Stimulated activated memory B cell treated with anti-CD40 and anti-IgM and Interleukin-4, amounts not matched to agents 10 μg/mL and 1 μg/mL and 100 μg/mL, for 72 hours (primary cell): Measurements from ENCODE around the gene MRPS18A.

Experiments used
- ATAC-seq: fragments of 150-1000 bp; cut with Tn5 transposase; 2 replicates; pipeline ENCODE4 v1.10.0; 2021
- H3K27ac Mint-ChIP-seq: one replicate; pipeline ENCODE4 v1.8.0; 2022; ENCODE audit warnings: mild to moderate bottlenecking, mixed read lengths
- H3K27me3 Mint-ChIP-seq: one replicate; pipeline ENCODE4 v1.8.0; 2022; ENCODE audit warnings: mixed read lengths
- H3K36me3 Mint-ChIP-seq: one replicate; pipeline ENCODE4 v1.8.0; 2022; ENCODE audit warnings: mixed read lengths
- H3K4me1 Mint-ChIP-seq: one replicate; pipeline ENCODE4 v1.8.0; 2022; ENCODE audit warnings: mixed read lengths
- H3K4me3 Mint-ChIP-seq: one replicate; pipeline ENCODE4 v1.8.0; 2022; ENCODE audit warnings: mild to moderate bottlenecking, moderate library complexity, mixed read lengths
- H3K9me3 Mint-ChIP-seq: one replicate; pipeline ENCODE4 v1.8.0; 2022; ENCODE audit warnings: mixed read lengths

The MRPS18A gene

DNA sequence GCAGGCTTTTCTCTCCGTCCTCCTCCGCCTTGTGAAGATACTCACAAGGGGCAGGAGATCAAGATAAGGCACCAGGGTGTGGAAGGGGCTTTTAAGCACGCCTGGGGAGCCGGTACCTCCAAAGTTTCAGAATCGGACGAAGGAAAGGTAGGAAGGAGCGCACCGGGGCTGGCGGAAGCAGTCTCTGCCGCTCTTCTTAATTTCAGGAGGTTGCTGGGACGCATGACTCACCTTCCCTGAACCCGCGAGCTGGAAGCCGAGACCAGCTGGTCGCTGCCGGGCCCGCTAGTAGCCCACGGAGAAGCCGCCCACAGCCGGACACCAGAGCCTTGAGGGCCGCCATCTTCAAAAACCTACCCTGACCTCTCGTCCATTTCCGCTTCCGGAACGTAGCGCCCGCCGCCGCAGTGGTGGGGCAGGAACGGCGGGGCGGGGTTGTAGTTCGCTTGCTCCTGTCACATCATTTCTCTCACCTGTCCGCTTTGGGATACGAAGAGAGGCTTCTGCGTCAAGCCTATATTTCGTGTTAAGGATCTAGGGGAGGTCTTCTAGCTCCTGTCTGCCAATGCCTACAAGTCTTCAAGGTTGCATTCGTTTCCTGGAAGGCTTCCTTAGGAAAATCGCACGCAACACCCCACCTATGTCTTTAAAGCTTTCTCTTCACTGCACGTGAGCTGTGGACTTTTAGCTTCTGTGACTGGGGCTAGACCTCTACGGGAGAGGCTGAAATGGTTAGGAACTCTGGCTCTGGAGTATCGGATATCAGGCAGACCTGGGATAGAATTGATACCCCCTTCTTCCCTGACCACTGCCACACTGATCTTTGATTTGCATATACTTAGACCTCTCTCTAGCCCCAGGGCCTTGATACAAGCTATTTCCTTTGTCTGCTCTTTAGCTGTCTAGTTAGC, at the start of gene MRPS18A:
MRPS18A (minus strand) TSS at position 355 of the 911 bp plus-strand sequence; CDS start at position 343, 12 bp downstream.
- Mint-ChIP-seq H3K36me3 (no peaks in the 10 kb centered on the region), H3K27ac (peak within 1 kb of the TSS; percentile 91), H3K27me3 (no peaks in the 10 kb centered on the region), H3K4me1 (peaks cover 43% of the 10 kb centered on the region), H3K4me3 (peak within 1 kb of the TSS; percentile 83), H3K9me3 (no peaks in the 10 kb centered on the region)
- ATAC-seq, result peak; percentile 97

- no peak for ATAC-seq
- H3K4me3 Mint-ChIP-seq, result no peak overlapping the region
- peaks cover 4% of the 10 kb centered on the region for H3K9me3 Mint-ChIP-seq
- peaks cover 26% of the 10 kb centered on the region for H3K4me1 Mint-ChIP-seq
- H3K36me3 Mint-ChIP-seq, result peaks cover 6% of the 10 kb centered on the region
- H3K27ac Mint-ChIP-seq, result no peak overlapping the region
- H3K27me3 Mint-ChIP-seq, result no peaks in the 10 kb centered on the region
These were observed 49.3 kb upstream of the MRPS18A start for GRCh38 chr6:43736844-43737243.

DNA sequence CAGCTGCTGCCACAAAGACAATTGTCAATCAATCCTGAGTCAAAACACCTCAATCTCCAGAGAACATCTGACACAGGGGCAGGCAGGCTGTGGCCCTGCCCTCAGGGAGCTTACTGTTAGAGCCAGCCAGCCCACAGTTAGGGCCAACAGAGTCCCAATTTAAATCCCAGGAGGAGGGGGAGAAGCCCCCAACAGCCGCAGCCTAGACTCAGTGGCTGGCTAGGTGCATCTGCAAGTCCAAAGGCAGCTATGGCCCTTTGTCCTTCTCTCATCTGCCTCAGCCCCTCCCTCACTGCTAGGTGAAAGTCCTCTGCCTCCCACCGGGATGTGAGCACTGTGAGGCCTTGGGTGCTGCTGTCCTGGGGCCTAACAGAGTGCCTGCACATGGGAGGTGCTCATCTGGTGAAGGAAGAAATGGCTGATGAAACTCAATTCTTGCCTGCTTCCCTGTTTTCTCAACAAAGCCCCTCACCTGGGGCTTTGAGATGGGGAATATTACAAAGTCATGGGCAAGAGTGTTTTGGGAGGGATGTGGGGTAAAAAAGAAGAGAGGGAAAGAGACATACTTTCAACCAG, 48.7 kb upstream of the MRPS18A start:
- no peak overlapping the region for H3K27ac Mint-ChIP-seq
- peaks cover 8% of the 10 kb centered on the region for H3K9me3 Mint-ChIP-seq
- ATAC-seq, result no peak
- peaks cover 26% of the 10 kb centered on the region for H3K4me1 Mint-ChIP-seq
- H3K4me3 Mint-ChIP-seq, result no peak overlapping the region
- peaks cover 11% of the 10 kb centered on the region for H3K36me3 Mint-ChIP-seq
- no peaks in the 10 kb centered on the region for H3K27me3 Mint-ChIP-seq

GRCh38 chr6:43735642-43736199, 48.1 kb upstream of the MRPS18A start:
- peaks cover 26% of the 10 kb centered on the region for H3K4me1 Mint-ChIP-seq
- no peak overlapping the region for H3K27ac Mint-ChIP-seq
- ATAC-seq, result no peak
- no peaks in the 10 kb centered on the region for H3K27me3 Mint-ChIP-seq
- no peak overlapping the region for H3K4me3 Mint-ChIP-seq
- H3K9me3 Mint-ChIP-seq, result peaks cover 11% of the 10 kb centered on the region
- peaks cover 16% of the 10 kb centered on the region for H3K36me3 Mint-ChIP-seq

GRCh38 chr6:43734294-43734665, 46.7 kb upstream of the MRPS18A start:
- no peak for ATAC-seq
- no peaks in the 10 kb centered on the region for H3K27me3 Mint-ChIP-seq
- H3K4me1 Mint-ChIP-seq, result peaks cover 26% of the 10 kb centered on the region
- H3K27ac Mint-ChIP-seq, result peak overlapping the region; percentile 61
- peaks cover 15% of the 10 kb centered on the region for H3K9me3 Mint-ChIP-seq
- peaks cover 21% of the 10 kb centered on the region for H3K36me3 Mint-ChIP-seq
- no peak overlapping the region for H3K4me3 Mint-ChIP-seq

DNA sequence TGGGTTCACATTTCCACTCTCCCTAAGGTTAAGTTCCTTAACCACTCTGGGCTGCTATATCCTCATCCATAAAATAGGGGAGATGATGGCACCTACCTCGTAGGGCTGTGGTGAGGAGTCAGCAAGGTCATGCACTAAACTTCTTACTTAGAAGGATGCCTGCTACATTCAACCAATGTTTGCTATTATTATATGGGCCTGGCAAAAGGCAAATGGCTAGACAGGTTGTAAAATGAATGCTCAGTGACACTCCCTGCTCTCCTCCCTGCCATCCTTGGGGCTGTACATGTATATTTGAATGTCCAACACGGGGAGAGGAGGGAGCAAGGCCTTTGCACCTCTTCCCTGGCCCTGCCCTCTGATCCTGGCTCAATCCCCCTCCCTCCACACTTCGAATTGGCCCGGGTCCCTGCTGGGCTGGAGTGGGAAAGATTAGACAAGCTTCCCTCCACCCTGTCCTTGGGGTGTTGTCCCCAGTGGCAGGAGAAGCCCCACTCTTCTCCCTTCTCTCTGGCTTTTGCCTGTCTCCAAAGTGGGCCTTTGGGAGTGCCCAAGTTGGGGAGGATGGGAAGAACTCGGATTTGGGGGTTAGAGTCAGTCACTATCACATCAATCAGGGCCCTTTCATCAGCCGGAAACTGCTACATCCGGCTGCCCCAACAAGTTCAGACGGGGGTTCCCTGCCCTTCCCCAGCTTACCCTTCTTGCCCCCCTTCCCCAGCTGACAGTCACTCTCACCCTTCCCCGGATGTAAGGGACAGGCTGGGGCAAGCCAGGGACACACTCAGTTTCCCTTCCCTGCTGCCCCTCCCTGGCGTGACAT, 46.1 kb upstream of the MRPS18A start:
- Mint-ChIP-seq H3K36me3 (peaks cover 21% of the 10 kb centered on the region), H3K27me3 (no peaks in the 10 kb centered on the region), H3K27ac (peak overlapping the region; percentile 61), H3K4me1 (peaks cover 26% of the 10 kb centered on the region), H3K4me3 (no peak overlapping the region), H3K9me3 (peaks cover 15% of the 10 kb centered on the region)
- peak; percentile 67 for ATAC-seq

DNA sequence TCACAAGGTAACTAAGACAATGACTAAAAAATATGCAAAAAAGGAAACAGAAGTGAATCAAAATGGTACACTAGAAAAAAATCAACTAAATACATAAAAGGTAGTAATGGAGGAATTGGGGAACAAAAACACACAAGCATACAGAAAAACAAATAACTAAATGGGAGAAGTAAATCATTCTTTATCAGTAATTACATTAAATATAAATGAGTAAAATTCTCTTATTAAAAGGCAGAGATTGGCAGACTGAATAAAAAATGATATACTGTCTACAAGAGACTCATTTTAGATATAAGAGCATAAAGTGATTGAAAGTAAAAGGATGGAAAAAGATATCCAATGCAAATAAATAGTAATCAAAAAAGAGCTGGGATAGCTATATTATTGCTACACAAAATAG, 43.0 kb upstream of the MRPS18A start:
- H3K36me3 Mint-ChIP-seq, result peaks cover 21% of the 10 kb centered on the region
- no peak overlapping the region for H3K27ac Mint-ChIP-seq
- H3K4me1 Mint-ChIP-seq, result peaks cover 21% of the 10 kb centered on the region
- H3K9me3 Mint-ChIP-seq, result peaks cover 15% of the 10 kb centered on the region
- no peaks in the 10 kb centered on the region for H3K27me3 Mint-ChIP-seq
- no peak for ATAC-seq
- no peak overlapping the region for H3K4me3 Mint-ChIP-seq

DNA sequence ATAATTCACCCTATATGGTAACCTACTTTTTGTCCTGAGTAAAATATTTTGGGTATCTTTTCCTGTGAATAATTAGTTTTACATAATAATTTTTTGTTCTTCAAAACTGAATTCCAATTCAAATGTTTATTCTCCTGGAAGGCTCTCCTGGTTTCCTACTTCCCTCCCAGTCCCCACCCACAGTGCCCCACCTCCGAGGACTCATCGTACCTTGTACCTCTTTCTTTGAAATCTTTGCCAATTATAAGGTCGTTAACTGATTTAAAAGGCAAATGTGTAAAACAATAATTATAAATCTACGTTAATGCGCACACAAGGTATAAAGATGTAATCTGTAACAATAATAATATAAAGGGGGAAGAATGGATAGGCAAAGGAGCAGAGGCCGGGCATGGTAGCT, 41.9 kb upstream of the MRPS18A start:
- no peak overlapping the region for H3K27ac Mint-ChIP-seq
- peaks cover 15% of the 10 kb centered on the region for H3K9me3 Mint-ChIP-seq
- peaks cover 21% of the 10 kb centered on the region for H3K36me3 Mint-ChIP-seq
- no peak for ATAC-seq
- peaks cover 29% of the 10 kb centered on the region for H3K4me1 Mint-ChIP-seq
- H3K27me3 Mint-ChIP-seq, result no peaks in the 10 kb centered on the region
- H3K4me3 Mint-ChIP-seq, result no peak overlapping the region

- Mint-ChIP-seq H3K36me3 (peaks cover 21% of the 10 kb centered on the region), H3K9me3 (peaks cover 15% of the 10 kb centered on the region), H3K4me3 (no peak overlapping the region), H3K27me3 (no peaks in the 10 kb centered on the region), H3K27ac (no peak overlapping the region), H3K4me1 (peaks cover 29% of the 10 kb centered on the region)
- no peak for ATAC-seq
These were observed 41.0 kb upstream of the MRPS18A start for GRCh38 chr6:43728586-43728985.

DNA sequence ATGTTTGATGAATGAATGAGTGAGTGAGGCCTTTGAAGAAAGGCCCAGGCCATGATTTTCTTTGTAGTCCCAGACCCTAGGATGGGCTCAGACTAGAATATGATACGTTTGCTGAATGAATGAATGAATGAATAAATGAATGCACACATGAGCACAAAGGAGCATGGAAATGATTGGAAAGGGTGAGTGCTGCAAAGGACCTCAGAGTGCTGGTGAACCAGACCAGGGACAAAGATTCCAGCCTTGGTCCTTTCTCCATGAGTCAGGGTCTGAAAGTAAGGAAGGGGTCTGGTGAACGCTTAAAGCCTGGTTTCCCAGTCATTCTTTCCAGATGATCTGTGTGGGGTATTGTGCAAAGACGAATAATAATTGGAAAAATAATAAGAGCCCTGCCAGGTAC, 40.0 kb upstream of the MRPS18A start:
- Mint-ChIP-seq H3K4me3 (no peak overlapping the region), H3K9me3 (peaks cover 15% of the 10 kb centered on the region), H3K36me3 (peaks cover 21% of the 10 kb centered on the region), H3K4me1 (peaks cover 28% of the 10 kb centered on the region), H3K27ac (no peak overlapping the region), H3K27me3 (no peaks in the 10 kb centered on the region)
- ATAC-seq, result no peak

DNA sequence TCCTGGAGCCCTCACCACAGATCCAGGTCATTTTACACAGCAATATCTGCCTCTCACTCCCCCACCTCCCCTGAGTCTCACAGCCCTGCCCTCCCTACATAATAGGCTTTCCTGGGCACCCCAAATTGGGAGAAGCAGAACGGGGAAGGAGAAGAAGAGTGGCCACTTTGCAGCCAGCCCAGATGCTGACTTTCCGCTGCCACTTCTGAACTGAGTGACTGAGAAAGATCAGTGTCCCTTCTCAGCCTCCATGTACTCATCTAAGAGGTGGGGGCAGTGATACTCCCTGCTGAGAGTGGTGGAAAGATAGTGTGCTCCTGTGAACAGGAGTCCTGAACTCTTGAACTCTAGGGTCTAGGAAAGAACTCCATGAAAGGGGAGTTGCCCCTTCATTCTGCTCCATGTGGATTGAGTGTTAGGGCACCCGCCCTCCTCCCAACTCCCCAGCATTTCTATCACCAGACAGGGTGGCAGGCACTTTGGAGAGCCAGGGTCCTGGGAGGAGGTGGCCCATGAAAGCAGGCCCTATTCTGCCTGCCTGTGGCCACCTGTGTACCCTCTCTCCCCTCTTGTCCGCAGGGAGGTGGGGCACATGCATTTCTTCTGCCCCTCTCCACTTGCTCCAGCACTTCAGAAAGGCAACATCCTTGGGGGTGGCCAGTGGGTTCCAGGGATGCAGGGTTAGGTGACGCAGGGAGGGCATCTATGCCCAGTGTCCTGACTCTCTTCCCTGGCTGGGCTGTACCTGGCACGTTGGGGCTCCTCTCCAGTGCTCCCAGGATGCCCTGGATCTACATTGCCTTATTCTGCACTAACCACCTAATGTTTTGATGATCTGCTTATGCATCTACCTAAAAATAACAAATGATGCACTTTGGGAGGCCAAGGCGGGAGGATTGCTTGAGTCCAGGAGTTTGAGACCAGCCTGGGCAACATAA, 38.3 kb upstream of the MRPS18A start:
- ATAC-seq, result no peak
- Mint-ChIP-seq H3K36me3 (peaks cover 7% of the 10 kb centered on the region), H3K9me3 (peaks cover 3% of the 10 kb centered on the region), H3K4me1 (peaks cover 28% of the 10 kb centered on the region), H3K27ac (peak overlapping the region; percentile 61), H3K4me3 (no peak overlapping the region), H3K27me3 (no peaks in the 10 kb centered on the region)

GRCh38 chr6:43724914-43725642, 37.5 kb upstream of the MRPS18A start:
- Mint-ChIP-seq H3K4me1 (peaks cover 28% of the 10 kb centered on the region), H3K36me3 (no peaks in the 10 kb centered on the region), H3K9me3 (no peaks in the 10 kb centered on the region), H3K27me3 (no peaks in the 10 kb centered on the region), H3K27ac (peak overlapping the region; percentile 61), H3K4me3 (no peak overlapping the region)
- ATAC-seq, result peak; percentile 87

DNA sequence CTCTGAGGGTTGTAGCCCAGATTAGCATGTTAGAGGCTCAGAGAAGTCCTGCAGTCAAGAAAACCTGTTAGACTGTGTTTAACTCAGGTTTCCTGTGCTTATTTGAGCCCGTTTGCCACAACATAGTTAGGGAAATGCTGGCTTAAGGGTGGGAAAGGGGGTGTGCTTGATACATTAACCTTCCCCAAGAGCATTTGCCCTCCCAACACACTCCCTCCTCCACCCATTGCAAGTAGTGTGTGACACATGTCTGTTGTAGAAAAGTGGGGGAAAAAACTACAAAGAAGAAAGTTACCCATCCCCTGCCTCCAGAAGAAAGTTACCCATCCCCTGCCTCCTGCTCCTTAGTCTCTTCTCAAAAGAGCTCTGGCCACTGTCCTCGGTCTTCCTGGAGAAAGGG, 36.8 kb upstream of the MRPS18A start:
- peaks cover 28% of the 10 kb centered on the region for H3K4me1 Mint-ChIP-seq
- no peaks in the 10 kb centered on the region for H3K9me3 Mint-ChIP-seq
- no peaks in the 10 kb centered on the region for H3K27me3 Mint-ChIP-seq
- H3K27ac Mint-ChIP-seq, result peak overlapping the region; percentile 61
- ATAC-seq, result no peak
- H3K4me3 Mint-ChIP-seq, result no peak overlapping the region
- H3K36me3 Mint-ChIP-seq, result no peaks in the 10 kb centered on the region
